Tibial nerve (tissue), 4 donors: ENCODE results near the gene HFM1.

Experiments used
- EP300 ChIP-seq, 2 donors: sonication (generic); formaldehyde crosslinking; IDR thresholded peaks; one replicate each; pipeline ENCODE4 v1.6.1; 2017; ENCODE audit warnings: antibody characterized with exemption in 2 of 2, mild to moderate bottlenecking in 1 of 2
- POLR2A ChIP-seq, 2 donors: fragments of 450-650 bp; IDR thresholded peaks; one replicate each; pipeline ENCODE4 v1.6.1; 2017; ENCODE audit warnings: antibody characterized with exemption in 2 of 2, mild to moderate bottlenecking in 2 of 2, moderate library complexity in 2 of 2
- TF ChIP-seq, protein P1 (sequence below), 5 experiments: fragments of 200-600 bp in 3 of 5; fragments of 450-650 bp in 2 of 5; sonication (generic) in 3 of 5; IDR thresholded peaks; one replicate each; pipeline ENCODE4 v1.5.1; 2016 to 2019; ENCODE audit warnings: antibody characterized with exemption in 5 of 5, mild to moderate bottlenecking in 3 of 5, moderate library complexity in 2 of 5

DNA sequence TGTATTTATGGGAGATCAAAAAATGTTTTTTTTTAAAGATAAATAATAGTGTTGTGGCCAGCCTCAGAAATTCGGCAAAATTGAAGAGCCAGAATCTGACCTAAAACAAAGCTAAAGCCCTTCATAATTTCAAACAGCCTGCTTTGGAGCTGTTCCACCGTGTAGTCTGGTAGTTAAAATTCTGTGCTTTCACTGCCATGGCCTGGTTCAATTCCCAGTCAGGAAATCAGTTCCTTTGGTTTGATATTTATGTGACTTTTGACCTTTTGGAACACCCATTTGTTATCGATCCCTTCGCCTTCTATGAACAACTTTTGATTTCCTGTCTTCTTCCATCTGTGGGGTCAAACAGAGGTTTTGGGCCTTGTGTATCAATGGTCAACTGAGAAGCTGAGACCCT lies 179.8 kb downstream of the HFM1 start:
- TF ChIP-seq, protein P1, sequence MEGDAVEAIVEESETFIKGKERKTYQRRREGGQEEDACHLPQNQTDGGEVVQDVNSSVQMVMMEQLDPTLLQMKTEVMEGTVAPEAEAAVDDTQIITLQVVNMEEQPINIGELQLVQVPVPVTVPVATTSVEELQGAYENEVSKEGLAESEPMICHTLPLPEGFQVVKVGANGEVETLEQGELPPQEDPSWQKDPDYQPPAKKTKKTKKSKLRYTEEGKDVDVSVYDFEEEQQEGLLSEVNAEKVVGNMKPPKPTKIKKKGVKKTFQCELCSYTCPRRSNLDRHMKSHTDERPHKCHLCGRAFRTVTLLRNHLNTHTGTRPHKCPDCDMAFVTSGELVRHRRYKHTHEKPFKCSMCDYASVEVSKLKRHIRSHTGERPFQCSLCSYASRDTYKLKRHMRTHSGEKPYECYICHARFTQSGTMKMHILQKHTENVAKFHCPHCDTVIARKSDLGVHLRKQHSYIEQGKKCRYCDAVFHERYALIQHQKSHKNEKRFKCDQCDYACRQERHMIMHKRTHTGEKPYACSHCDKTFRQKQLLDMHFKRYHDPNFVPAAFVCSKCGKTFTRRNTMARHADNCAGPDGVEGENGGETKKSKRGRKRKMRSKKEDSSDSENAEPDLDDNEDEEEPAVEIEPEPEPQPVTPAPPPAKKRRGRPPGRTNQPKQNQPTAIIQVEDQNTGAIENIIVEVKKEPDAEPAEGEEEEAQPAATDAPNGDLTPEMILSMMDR (IDR thresholded peaks at IDR 0.05): no peak
- TF ChIP-seq POLR2A (IDR thresholded peaks at IDR 0.05) (no peak), EP300 (IDR thresholded peaks at IDR 0.05) (no peak)
